Upper lobe of left lung (tissue), 6 donors: ENCODE measurements around the gene ULBP3. TPM values are rescaled to one million over a fixed set of nuclear protein-coding genes. Genes with fewer than 3 reads are reported as not detected.

Experiments
- total RNA-seq, 6 donors: library from RNA; depleted of rRNA in 4 of 6; stranded (reverse); fragments of >200 nt in 4 of 6; gene quantifications; one replicate each; pipeline versions ENCODE4 v1.1.0 to v1.2.1, GENCODE V29; 2016 to 2021
- donor health status: DM: no; HTN: no; CAD: no; lungs with moderate emphysema.
- donor health status: DM: no; HTN: yes; CAD: no; lungs with severe emphysema.

The ULBP3 gene
- total RNA-seq, 6 donors from 2014 or later = 2.5 to 7.0 (median 4.9) TPM; not detected in 2

Other genes starting within 250 kb of the ULBP3 start
- gene LRP11, start 204.8 kb downstream of the ULBP3 start, total RNA-seq = 100 to 1,000 TPM in 1 of 6 donors, 10 to 100 TPM in 5; 30.2 to 104 (median 39.9) TPM
- 1 to 10 TPM in 3 of 6 donors, under 1 TPM in 2, not detected in 1; 0.30 to 2.3 (median 1.4) TPM for gene RAET1E, start 171.0 kb downstream of the ULBP3 start, total RNA-seq
- gene RAET1G, start 146.0 kb downstream of the ULBP3 start, total RNA-seq = 1 to 10 TPM in 1 of 6 donors, under 1 TPM in 3, not detected in 2; 0.37 to 2.1 (median 0.75) TPM
- gene ULBP2, start 127.1 kb downstream of the ULBP3 start, total RNA-seq = 1 to 10 TPM in 3 of 6 donors, under 1 TPM in 1, not detected in 2; 1.00 to 3.7 (median 1.5) TPM
- gene ULBP1, start 105.2 kb downstream of the ULBP3 start, total RNA-seq = 1 to 10 TPM in 3 of 6 donors, under 1 TPM in 3; under 0.01 to 1.6 (median 0.80) TPM
- not detected for gene RAET1L, start 43.6 kb downstream of the ULBP3 start, total RNA-seq
- 10 to 100 TPM; 12.0 to 34.5 (median 16.8) TPM for gene PPP1R14C, start 73.9 kb upstream of the ULBP3 start, total RNA-seq